Spleen (tissue), 11 donors: ENCODE data around the gene GAL3ST2. TPM values are rescaled to one million over a fixed set of nuclear protein-coding genes. Genes with fewer than 3 reads are reported as not detected.

Source experiments
- DNase-seq: peaks from one replicate; pipeline ENCODE4 v3.0.0-alpha.2; 2020
- H3K27ac ChIP-seq, 8 donors: fragments of 200-600 bp; sonication (generic) in 7 of 8; 1 replicate in 4 of 8; 2 replicates in 4 of 8; pipeline versions ENCODE4 v1.5.0 to v1.8.0; 2016 to 2021; ENCODE audit warnings: inconsistent platforms in 4 of 8, mild to moderate bottlenecking in 4 of 8, moderate library complexity in 1 of 8
- H3K27me3 ChIP-seq, 7 donors: fragments of 200-600 bp; sonication (generic) in 6 of 7; replicated peaks in 1 of 7; 1 replicate in 4 of 7; 2 replicates in 3 of 7; pipeline versions ENCODE4 v1.5.0 to v1.8.0; 2016 to 2021; ENCODE audit warnings: inconsistent platforms in 3 of 7, mild to moderate bottlenecking in 1 of 7
- H3K36me3 ChIP-seq, 6 donors: fragments of 200-600 bp; sonication (generic) in 5 of 6; 1 replicate in 4 of 6; 2 replicates in 2 of 6; pipeline versions ENCODE4 v1.5.0 to v1.8.0; 2016 to 2021; ENCODE audit warnings: inconsistent platforms in 2 of 6
- H3K4me1 ChIP-seq, 6 donors: fragments of 200-600 bp; sonication (generic) in 5 of 6; 1 replicate in 3 of 6; 2 replicates in 3 of 6; pipeline versions ENCODE4 v1.5.0 to v1.8.0; 2016 to 2021; ENCODE audit warnings: inconsistent platforms in 3 of 6
- H3K4me3 ChIP-seq, 8 donors: fragments of 200-600 bp; sonication (generic) in 7 of 8; 1 replicate in 4 of 8; 2 replicates in 4 of 8; pipeline versions ENCODE4 v1.5.0 to v1.8.0; 2016 to 2021; ENCODE audit warnings: inconsistent platforms in 4 of 8, mild to moderate bottlenecking in 4 of 8, moderate library complexity in 2 of 8
- H3K9me3 ChIP-seq, 8 donors: fragments of 200-600 bp; sonication (generic) in 7 of 8; 1 replicate in 4 of 8; 2 replicates in 4 of 8; pipeline versions ENCODE4 v1.5.0 to v1.8.0; 2016 to 2021; ENCODE audit warnings: inconsistent platforms in 4 of 8
- POLR2A ChIP-seq, 3 donors: fragments of 450-650 bp; IDR thresholded peaks; one replicate each; pipeline ENCODE4 v1.5.1; 2017; ENCODE audit warnings: antibody characterized with exemption in 3 of 3, mild to moderate bottlenecking in 1 of 3
- POLR2AphosphoS5 ChIP-seq, 3 donors: sonication (generic); formaldehyde crosslinking; IDR thresholded peaks; one replicate each; pipeline ENCODE4 v1.5.1; 2017; ENCODE audit warnings: antibody characterized with exemption in 3 of 3
- WGBS, 5 donors: extraction: QIAGEN DNeasy Blood & Tissue Kit in 3 of 5; methylation state at CpG; one replicate each; pipeline versions ENCODE4 v1.1.5 to v1.1.7; 2013 to 2018; 5-methylcytosine and 5-hydroxymethylcytosine counted together
- intact Hi-C: fragments of 100-400 bp; cut with DNase I; formaldehyde crosslinking; loops from one replicate; pipeline ENCODE4 v1.15.0; 2023; ENCODE audit warnings: low total_unique reads
- polyA plus RNA-seq, 3 donors: library from polyadenylated mRNA; stranded (reverse); fragments of 200-250 nt; gene quantifications; one replicate each; pipeline ENCODE4 v1.2.1, GENCODE V29; 2013
- total RNA-seq, 7 donors: library from RNA; depleted of rRNA in 3 of 7; stranded (reverse); fragments of >200 nt in 3 of 7; fragmentation: NEBNext Ultra II Directional in 4 of 7; extraction: Animal tissue kit (Norgen Biotek cat#: 25700) in 4 of 7; gene quantifications; one replicate each; pipeline versions ENCODE4 v1.1.0 to v1.2.1, GENCODE V29; 2016 to 2021
- TF ChIP-seq, protein P1 (sequence below), 11 experiments: fragments of 200-600 bp in 7 of 11; fragments of 450-650 bp in 4 of 11; sonication (generic) in 4 of 11; IDR thresholded peaks in 8 of 11; conservative IDR thresholded peaks in 3 of 11; 1 replicate in 7 of 11; 2 replicates in 4 of 11; pipeline versions ENCODE4 v1.4.0 to v1.8.0; 2016 to 2021; ENCODE audit warnings: antibody characterized with exemption in 11 of 11, inconsistent platforms in 4 of 11, mild to moderate bottlenecking in 1 of 11
- donor health status: healthy with polysubstance abuse.
- donor health status: DM: no; HTN: no; CAD: no; lungs with moderate emphysema.
- donor health status: DM: no; HTN: no; CAD: no.
- donor health status: Bipolar disorder and iron deficiency.
- donor health status: healthy.
- donor health status: DM: no; HTN: no; CAD: no.
- donor health status: DM: yes; HTN: yes; CAD: no.

Gene GAL3ST2
- total and polyA plus RNA-seq, 10 donors, result 0.25 to 0.85 TPM; not detected in 8

- peak; percentile 74 for DNase-seq
- Histone ChIP-seq H3K27ac (no peak overlapping the region), H3K9me3 (no peaks in the 10 kb centered on the region), H3K4me3 (no peak overlapping the region), H3K4me1 (peaks cover 0 to 34% (median 11%) of the 10 kb centered on the region in 6 donors), H3K27me3 (peaks cover 0 to 60% (median 12%) of the 10 kb centered on the region in 7 donors), H3K36me3 (no peaks in the 10 kb centered on the region)
- 61 to 83% (median 78%) methylated on average over 27 to 40 of the region's 40 CpGs for WGBS, 5 donors
- intact Hi-C loops, result no loop called here
- TF ChIP-seq, protein P1, sequence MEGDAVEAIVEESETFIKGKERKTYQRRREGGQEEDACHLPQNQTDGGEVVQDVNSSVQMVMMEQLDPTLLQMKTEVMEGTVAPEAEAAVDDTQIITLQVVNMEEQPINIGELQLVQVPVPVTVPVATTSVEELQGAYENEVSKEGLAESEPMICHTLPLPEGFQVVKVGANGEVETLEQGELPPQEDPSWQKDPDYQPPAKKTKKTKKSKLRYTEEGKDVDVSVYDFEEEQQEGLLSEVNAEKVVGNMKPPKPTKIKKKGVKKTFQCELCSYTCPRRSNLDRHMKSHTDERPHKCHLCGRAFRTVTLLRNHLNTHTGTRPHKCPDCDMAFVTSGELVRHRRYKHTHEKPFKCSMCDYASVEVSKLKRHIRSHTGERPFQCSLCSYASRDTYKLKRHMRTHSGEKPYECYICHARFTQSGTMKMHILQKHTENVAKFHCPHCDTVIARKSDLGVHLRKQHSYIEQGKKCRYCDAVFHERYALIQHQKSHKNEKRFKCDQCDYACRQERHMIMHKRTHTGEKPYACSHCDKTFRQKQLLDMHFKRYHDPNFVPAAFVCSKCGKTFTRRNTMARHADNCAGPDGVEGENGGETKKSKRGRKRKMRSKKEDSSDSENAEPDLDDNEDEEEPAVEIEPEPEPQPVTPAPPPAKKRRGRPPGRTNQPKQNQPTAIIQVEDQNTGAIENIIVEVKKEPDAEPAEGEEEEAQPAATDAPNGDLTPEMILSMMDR (IDR thresholded peaks at IDR 0.05 in 8 of 11, conservative IDR thresholded peaks at IDR 0.05 in 3 of 11), result no peak
- no peak for TF ChIP-seq POLR2A (IDR thresholded peaks at IDR 0.05)
- TF ChIP-seq POLR2AphosphoS5 (IDR thresholded peaks at IDR 0.05), result no peak
These were observed 2.0 kb upstream of the GAL3ST2 start for GRCh38 chr2:241774419-241775222.

DNA sequence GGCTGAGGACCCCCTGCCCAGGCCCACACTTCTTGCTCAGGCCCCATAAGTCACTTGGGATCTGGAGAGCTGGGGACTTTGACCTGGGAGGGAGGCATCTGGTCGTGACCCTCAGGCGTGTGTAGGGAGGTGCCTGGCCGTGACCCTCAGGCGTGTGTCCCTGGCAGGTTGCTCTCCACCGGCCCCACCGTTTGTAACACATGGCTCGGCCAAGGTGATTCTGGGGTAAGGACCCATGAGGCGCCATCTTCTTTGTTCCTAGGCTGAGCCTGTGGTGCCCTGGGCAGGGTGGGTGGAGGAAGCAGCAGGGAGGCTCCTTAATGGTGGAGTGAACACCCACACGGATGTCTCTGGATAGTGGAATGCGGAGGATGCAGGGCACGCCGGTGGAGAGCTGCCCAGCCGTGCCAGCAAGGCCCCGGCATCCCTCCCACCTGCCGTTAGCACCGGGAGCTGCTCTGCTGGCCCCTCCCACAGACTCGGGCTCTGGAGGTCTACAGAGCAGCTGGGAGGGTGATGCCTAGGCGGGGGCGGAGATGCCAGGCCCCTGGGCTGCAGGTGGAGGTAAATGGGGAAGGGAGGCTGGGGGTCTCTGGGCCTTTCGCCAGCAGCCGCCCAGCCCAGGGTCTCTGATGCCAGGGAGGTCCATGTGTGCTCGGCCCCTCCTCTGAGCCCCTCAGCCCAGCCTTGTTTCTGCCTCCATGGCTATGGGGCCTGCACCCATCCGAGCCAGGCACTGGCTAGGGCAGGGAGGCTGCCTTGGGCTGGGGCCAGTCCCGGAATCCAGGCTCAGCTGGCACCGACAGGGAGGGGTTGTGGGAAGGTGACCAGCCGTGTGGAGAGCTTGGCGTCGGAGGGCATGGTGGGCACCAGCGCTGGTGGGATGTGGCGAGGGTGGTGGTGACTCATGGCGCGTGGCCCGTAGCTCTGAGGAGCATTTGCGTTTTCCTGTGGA is 1.1 kb upstream of the GAL3ST2 start:
- no peak overlapping the region for H3K27ac ChIP-seq
- 82 to 89% (median 88%) methylated on average over 12 to 34 of the region's 34 CpGs for WGBS, 5 donors

DNA sequence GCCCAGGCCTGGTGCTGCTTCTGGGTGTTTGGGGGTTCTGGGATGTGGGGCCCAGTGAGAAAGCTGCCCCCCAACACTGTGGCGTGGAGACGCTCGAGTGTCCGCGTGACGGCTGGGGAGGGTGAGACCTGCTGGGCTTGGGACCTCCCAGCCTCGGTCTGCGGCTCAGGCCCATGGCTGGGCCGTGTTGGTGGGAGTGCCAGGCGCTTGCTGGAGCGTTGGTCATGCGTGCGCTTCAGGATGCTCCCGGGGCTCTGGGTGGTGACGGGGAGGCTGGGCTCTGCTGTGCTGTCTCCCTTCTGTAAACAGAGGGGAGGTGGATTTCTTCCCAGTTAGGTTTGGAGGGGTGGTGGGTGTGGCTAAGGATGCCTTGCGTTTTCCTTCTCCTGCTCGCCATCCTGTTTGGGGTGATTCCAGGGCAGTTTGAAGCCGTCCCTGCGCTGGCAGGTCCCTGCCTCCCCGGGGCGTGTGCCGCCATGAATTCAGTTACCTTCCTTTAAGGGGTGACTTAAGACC is 606 bp downstream of the GAL3ST2 start:
- Histone ChIP-seq H3K27me3 (peaks cover 0 to 53% (median 12%) of the 10 kb centered on the region in 7 donors), H3K4me3 (no peak overlapping the region), H3K27ac (no peak overlapping the region), H3K9me3 (peaks cover 6 to 23% (median 19%) of the 10 kb centered on the region in 8 donors), H3K36me3 (no peaks in the 10 kb centered on the region), H3K4me1 (peaks cover 0 to 13% (median 4%) of the 10 kb centered on the region in 6 donors)
- peak; percentile 48 for DNase-seq
- TF ChIP-seq POLR2A (IDR thresholded peaks at IDR 0.05) (no peak), POLR2AphosphoS5 (IDR thresholded peaks at IDR 0.05) (no peak)
- TF ChIP-seq, protein P1 (IDR thresholded peaks at IDR 0.05 in 8 of 11, conservative IDR thresholded peaks at IDR 0.05 in 3 of 11), result no peak
- intact Hi-C loops, result no loop called here
- WGBS, 5 donors, result 88 to 95% (median 92%) methylated on average over 9 to 22 of the region's 22 CpGs

More for the DNA sequence above, 1.1 kb upstream of the GAL3ST2 start:
- peaks cover 0 to 5% (median 3%) of the 10 kb centered on the region in 8 donors for H3K9me3 ChIP-seq
- no peak overlapping the region for H3K4me3 ChIP-seq
- H3K27me3 ChIP-seq, result peaks cover 0 to 60% (median 12%) of the 10 kb centered on the region in 7 donors
- intact Hi-C loops, result no loop called here
- TF ChIP-seq, protein P1 (IDR thresholded peaks at IDR 0.05 in 8 of 11, conservative IDR thresholded peaks at IDR 0.05 in 3 of 11), result no peak
- TF ChIP-seq POLR2A (IDR thresholded peaks at IDR 0.05) (no peak), POLR2AphosphoS5 (IDR thresholded peaks at IDR 0.05) (no peak)
- DNase-seq, result peak; percentile 64
- peaks cover 0 to 30% (median 11%) of the 10 kb centered on the region in 6 donors for H3K4me1 ChIP-seq
- no peaks in the 10 kb centered on the region for H3K36me3 ChIP-seq
